ENCODE results near the gene ZNF438. TPM values are rescaled to one million over a fixed set of nuclear protein-coding genes. Genes with fewer than 3 reads are reported as not detected.
"Not testable (repeated sequence)": the region's sequence is repeated elsewhere in the genome, so short reads cannot be mapped to it uniquely, and the experiment has no call there.

Gene ZNF438
- total RNA-seq, 4 donors from 2014 or later, result 2.9 to 9.3 (median 5.9) TPM

DNA sequence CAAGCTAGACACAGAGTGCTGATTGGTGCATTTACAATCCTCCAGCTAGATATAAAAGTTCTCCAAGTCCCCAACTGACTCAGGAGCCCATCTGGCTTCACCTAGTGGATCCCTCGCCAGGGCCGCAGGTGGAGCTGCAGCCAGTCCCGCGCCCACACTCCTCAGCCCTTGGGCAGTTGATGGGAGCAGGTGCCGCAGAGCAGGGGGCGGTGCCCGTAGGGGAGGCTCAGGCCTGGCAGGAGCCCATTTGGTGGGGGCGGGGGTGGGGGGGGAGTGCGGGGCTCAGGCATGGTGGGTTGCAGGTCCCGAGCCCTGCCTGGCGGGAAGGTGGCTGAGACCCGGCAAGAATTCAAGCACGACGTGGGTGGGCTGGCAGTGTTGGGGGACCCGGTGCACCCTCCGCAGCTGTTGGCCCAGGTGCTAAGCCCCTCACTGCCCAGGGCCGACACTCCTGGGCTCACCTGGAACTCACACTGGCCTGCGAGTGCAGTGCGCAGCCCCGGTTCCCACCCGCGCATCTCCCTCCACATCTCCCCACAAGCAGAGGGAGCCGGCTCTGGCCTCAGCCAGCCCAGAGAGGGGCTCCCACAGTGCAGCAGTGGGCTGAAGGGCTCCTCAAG lies 101.7 kb downstream of the ZNF438 start:
- Histone ChIP-seq H3K4me3 (no peak overlapping the region), H3K4me1 (no peaks in the 10 kb centered on the region), H3K27ac (no peak overlapping the region), H3K27me3 (no peaks in the 10 kb centered on the region), H3K36me3 (peaks cover 0 to 20% (median 0%) of the 10 kb centered on the region in 3 donors), H3K9me3 (peaks cover 0 to 1% (median 0%) of the 10 kb centered on the region in 3 donors)
- TF ChIP-seq CTCF (IDR thresholded peaks at IDR 0.05) (no peak), POLR2A (IDR thresholded peaks at IDR 0.05) (no peak)
- intact Hi-C loops (cut with DNase I), result no loop called here
- WGBS, 2 donors, result no CpG with 5 or more reads among the region's 23 CpGs
- DNase-seq, result no peak

DNA sequence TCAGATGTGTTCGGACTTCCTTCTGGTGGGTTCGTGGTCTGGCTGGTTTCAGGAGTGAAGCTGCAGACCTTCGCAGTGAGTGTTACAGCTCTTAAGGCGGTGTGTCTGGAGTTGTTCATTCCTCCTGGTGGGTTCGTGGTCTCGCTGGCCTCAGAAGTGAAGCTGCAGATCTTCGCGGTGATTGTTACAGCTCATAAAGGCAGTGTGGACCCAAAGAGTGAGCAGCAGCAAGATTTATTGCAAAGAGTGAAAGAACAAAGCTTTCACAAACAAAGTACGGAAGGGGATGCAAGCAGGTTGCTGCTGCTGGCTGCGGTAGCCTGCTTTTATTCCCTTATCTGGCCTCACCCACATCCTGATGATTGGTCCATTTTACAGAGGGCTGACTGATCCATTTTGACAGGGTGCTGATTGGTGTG lies 102.3 kb downstream of the ZNF438 start:
- H3K36me3 ChIP-seq, result peaks cover 0 to 23% (median 0%) of the 10 kb centered on the region in 3 donors
- WGBS, 2 donors, result 85 to 87% methylated on average over 2 to 10 of the region's 10 CpGs
- intact Hi-C loops (cut with DNase I); H3K27me3 ChIP-seq; H3K4me1 ChIP-seq; DNase-seq; H3K4me3 ChIP-seq; H3K9me3 ChIP-seq; H3K27ac ChIP-seq: not testable (repeated sequence)

DNA sequence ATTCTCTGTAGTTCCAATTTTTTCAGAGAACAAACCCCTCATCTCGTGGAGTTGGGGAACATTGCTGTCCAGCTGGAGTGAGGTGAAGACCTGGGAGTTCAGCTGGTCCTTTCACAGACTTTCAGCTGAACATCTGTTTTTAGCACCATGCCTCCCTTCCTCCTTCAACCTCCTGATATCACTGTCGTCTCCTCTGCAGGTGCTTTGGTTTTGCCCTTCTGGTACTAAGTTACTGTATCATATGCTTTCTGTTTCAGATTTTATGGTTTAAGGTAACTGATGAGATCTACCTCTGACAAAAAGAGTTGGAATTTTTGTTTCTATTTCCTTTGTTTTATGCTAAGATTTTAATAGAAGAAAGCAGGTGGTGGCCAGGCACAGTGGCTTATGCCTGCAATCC lies 102.9 kb downstream of the ZNF438 start:
- Histone ChIP-seq H3K4me1 (no peaks in the 10 kb centered on the region), H3K9me3 (peaks cover 0 to 13% (median 0%) of the 10 kb centered on the region in 3 donors), H3K36me3 (peaks cover 0 to 27% (median 0%) of the 10 kb centered on the region in 3 donors), H3K27me3 (no peaks in the 10 kb centered on the region), H3K4me3 (no peak overlapping the region), H3K27ac (no peak overlapping the region)
- intact Hi-C loops (cut with DNase I), result no loop called here
- TF ChIP-seq POLR2A (IDR thresholded peaks at IDR 0.05), result no peak
- no peak for TF ChIP-seq CTCF (IDR thresholded peaks at IDR 0.05)
- WGBS, 2 donors, result 54 to 75% methylated on average over 2 of the region's 2 CpGs
- no peak for DNase-seq

GRCh38 chr10:30918651-30919050 lies 113.0 kb downstream of the ZNF438 start:
- TF ChIP-seq CTCF (IDR thresholded peaks at IDR 0.05) (no peak), POLR2A (IDR thresholded peaks at IDR 0.05) (no peak)
- Histone ChIP-seq H3K4me3 (no peak overlapping the region), H3K27me3 (no peaks in the 10 kb centered on the region), H3K27ac (no peak overlapping the region), H3K36me3 (no peaks in the 10 kb centered on the region), H3K9me3 (no peaks in the 10 kb centered on the region), H3K4me1 (no peaks in the 10 kb centered on the region)
- intact Hi-C loops (cut with DNase I), result no loop called here
- WGBS, 2 donors, result 89 to 98% methylated on average over 2 of the region's 2 CpGs
- no peak for DNase-seq

GRCh38 chr10:30917789-30918188 lies 113.9 kb downstream of the ZNF438 start:
- H3K36me3 ChIP-seq, result no peaks in the 10 kb centered on the region
- H3K27ac ChIP-seq, result no peak overlapping the region
- no peak overlapping the region for H3K4me3 ChIP-seq
- WGBS, 2 donors, result 38 to 61% methylated on average over 1 of the region's 1 CpG
- H3K27me3 ChIP-seq, result no peaks in the 10 kb centered on the region
- H3K4me1 ChIP-seq, result no peaks in the 10 kb centered on the region
- intact Hi-C loops (cut with DNase I), result no loop called here
- DNase-seq, result no peak
- TF ChIP-seq POLR2A (IDR thresholded peaks at IDR 0.05) (no peak), CTCF (IDR thresholded peaks at IDR 0.05) (no peak)
- H3K9me3 ChIP-seq, result no peaks in the 10 kb centered on the region

DNA sequence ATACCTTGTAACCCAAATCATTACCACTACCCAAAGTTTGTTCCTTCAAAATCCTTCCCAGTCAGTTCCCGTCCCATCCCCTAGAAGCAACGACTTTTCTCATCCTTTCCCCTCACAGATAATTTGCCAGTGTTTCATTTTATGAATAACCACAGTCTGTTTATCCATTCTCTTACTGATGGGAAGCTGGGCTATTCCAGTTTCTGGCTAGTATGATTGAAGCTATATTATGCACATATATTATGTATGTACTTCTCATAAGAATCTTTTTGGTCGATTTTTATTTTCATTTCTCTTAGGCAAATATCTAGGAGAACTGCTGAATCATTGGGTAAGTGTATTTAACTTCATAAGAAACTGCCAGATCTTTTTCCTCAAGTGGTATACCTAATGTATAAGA lies 114.6 kb downstream of the ZNF438 start:
- TF ChIP-seq CTCF (IDR thresholded peaks at IDR 0.05) (no peak), POLR2A (IDR thresholded peaks at IDR 0.05) (no peak)
- no peak overlapping the region for H3K4me3 ChIP-seq
- intact Hi-C loops (cut with DNase I), result no loop called here
- H3K27ac ChIP-seq, result no peak overlapping the region
- no peak for DNase-seq
- no peaks in the 10 kb centered on the region for H3K9me3 ChIP-seq
- no peaks in the 10 kb centered on the region for H3K36me3 ChIP-seq
- no peaks in the 10 kb centered on the region for H3K27me3 ChIP-seq
- H3K4me1 ChIP-seq, result no peaks in the 10 kb centered on the region
- WGBS, 2 donors, result 75 to 88% methylated on average over 3 of the region's 3 CpGs
